SK-N-SH (cell line): ENCODE measurements around the gene PSTPIP1. TPM values are rescaled to one million over a fixed set of nuclear protein-coding genes. Genes with fewer than 3 reads are reported as not detected.

Experiments
- CTCF ChIA-PET: fragments of 300-600, 350-600 bp; formaldehyde crosslinking; extraction: SDS; loops from one replicate; lab custom pipeline; 2021; lab: Yijun Ruan, JAX
- POLR2A ChIA-PET: fragments of 350-600 bp; sonication (Branson Sonifier 250); formaldehyde crosslinking; extraction: SDS; loops from one replicate; lab custom pipeline; 2020; ENCODE audit warnings: antibody characterized with exemption, inconsistent platforms; lab: Yijun Ruan, JAX
- DNase-seq: peaks from one replicate; pipeline ENCODE4 v3.0.0; 2012
- H2AFZ ChIP-seq: fragments of 200-600 bp; sonication (generic); 2 replicates; pipeline ENCODE4 v1.8.1; 2016; ENCODE audit warnings: antibody characterized with exemption, mild to moderate bottlenecking, low read depth
- H3F3A ChIP-seq: fragments of 200-600 bp; sonication (generic); replicated peaks from 2 replicates; pipeline ENCODE3; 2016; ENCODE audit warnings: antibody characterized with exemption, mild to moderate bottlenecking; ENCODE audit not compliant: insufficient read depth
- H3K27ac ChIP-seq, 2 experiments: fragments of 200-500 bp in 1 of 2; fragments of 200-600 bp in 1 of 2; sonication (Bioruptor generic) in 1 of 2; sonication (generic), shearing (Covaris generic) in 1 of 2; 2 replicates each; pipeline versions ENCODE4 v1.5.1 to v1.6.1; 2014 to 2016; ENCODE audit warnings: low read depth in 2 of 2, inconsistent platforms in 1 of 2, low read length in 1 of 2, mild to moderate bottlenecking in 1 of 2, mixed read lengths in 1 of 2
- H3K27me3 ChIP-seq: fragments of 200-600 bp; sonication (generic), shearing (Covaris generic); 2 replicates; pipeline ENCODE4 v1.6.1; 2016; ENCODE audit warnings: mixed run types; ENCODE audit not compliant: insufficient read depth
- H3K36me3 ChIP-seq, 2 experiments: fragments of 200-500 bp in 1 of 2; fragments of 200-600 bp in 1 of 2; sonication (Bioruptor generic) in 1 of 2; sonication (generic) in 1 of 2; replicated peaks in 1 of 2; 2 replicates each; pipeline versions ENCODE3 to v1.5.1; 2014 to 2016; ENCODE audit warnings: low read length in 1 of 2, mild to moderate bottlenecking in 1 of 2; ENCODE audit not compliant: insufficient read depth in 2 of 2, control insufficient read depth in 1 of 2
- H3K4me1 ChIP-seq, 2 experiments: fragments of 200-500 bp in 1 of 2; fragments of 200-600 bp in 1 of 2; sonication (Bioruptor generic) in 1 of 2; sonication (generic), shearing (Covaris generic) in 1 of 2; 2 replicates each; pipeline versions ENCODE4 v1.5.1 to v1.6.1; 2014 to 2016; ENCODE audit warnings: low read depth in 1 of 2, low read length in 1 of 2, mixed run types in 1 of 2; ENCODE audit not compliant: insufficient read depth in 2 of 2, control insufficient read depth in 1 of 2
- H3K4me2 ChIP-seq: fragments of 200-600 bp; sonication (generic), shearing (Covaris generic); 2 replicates; pipeline ENCODE4 v1.6.1; 2017; ENCODE audit warnings: mixed run types
- H3K4me3 ChIP-seq, 2 experiments: fragments of 200-500 bp in 1 of 2; fragments of 200-600 bp in 1 of 2; sonication (Bioruptor generic) in 1 of 2; sonication (generic), shearing (Covaris generic) in 1 of 2; 2 replicates each; pipeline versions ENCODE4 v1.5.1 to v1.8.1; 2014 to 2016; ENCODE audit warnings: low read depth in 2 of 2, inconsistent platforms in 1 of 2, low read length in 1 of 2, mild to moderate bottlenecking in 1 of 2, mixed read lengths in 1 of 2, moderate library complexity in 1 of 2
- H3K79me2 ChIP-seq: fragments of 200-600 bp; sonication (generic); 2 replicates; pipeline ENCODE4 v1.8.1; 2017; ENCODE audit warnings: mild to moderate bottlenecking; ENCODE audit not compliant: insufficient read depth
- H3K9ac ChIP-seq: fragments of 200-600 bp; sonication (generic); 2 replicates; pipeline ENCODE4 v1.6.1; 2017; ENCODE audit warnings: mixed run types
- H3K9me2 ChIP-seq: fragments of 200-600 bp; sonication (generic); 2 replicates; pipeline ENCODE4 v1.6.1; 2017; ENCODE audit warnings: mixed run types
- H3K9me3 ChIP-seq: fragments of 200-600 bp; sonication (generic); 2 replicates; pipeline ENCODE4 v1.6.1; 2017; ENCODE audit warnings: mixed run types, mild to moderate bottlenecking, moderate library complexity
- H4K20me1 ChIP-seq: fragments of 200-600 bp; sonication (generic); 2 replicates; pipeline ENCODE4 v1.6.1; 2017; ENCODE audit warnings: mild to moderate bottlenecking, mixed run types; ENCODE audit not compliant: insufficient read depth
- CTCF ChIP-seq: fragments of 200-600 bp; sonication (generic); IDR thresholded peaks from 2 replicates; pipeline ENCODE4 v1.6.1; 2017; ENCODE audit warnings: antibody characterized with exemption, mild to moderate bottlenecking, moderate library complexity
- FOXJ3 ChIP-seq: sonication (generic); formaldehyde crosslinking; IDR thresholded peaks from 2 replicates; pipeline ENCODE4 v1.5.1; 2020; ENCODE audit warnings: mild to moderate bottlenecking, missing genetic modification reagents
- JUND ChIP-seq: IDR thresholded peaks from 2 replicates; pipeline ENCODE4 v1.4.0; 2012
- MAX ChIP-seq: IDR thresholded peaks from 2 replicates; pipeline ENCODE4 v1.4.0; 2012; ENCODE audit warnings: low read depth
- RAD21 ChIP-seq: IDR thresholded peaks from 2 replicates; pipeline ENCODE4 v1.6.1; 2012; ENCODE audit warnings: mild to moderate bottlenecking, low read length
- REST ChIP-seq: IDR thresholded peaks from 2 replicates; pipeline ENCODE4 v1.6.1; 2012; ENCODE audit warnings: mild to moderate bottlenecking, low read depth, low read length, moderate library complexity
- TEAD4 ChIP-seq: IDR thresholded peaks from 2 replicates; pipeline ENCODE4 v1.4.0; 2012; ENCODE audit warnings: mild to moderate bottlenecking, borderline replicate concordance; ENCODE audit not compliant: insufficient read depth
- WGBS: methylation state at CpG from one replicate; pipeline ENCODE4 v1.1.6; 2017; ENCODE audit warnings: low lambda C conversion rate; 5-methylcytosine and 5-hydroxymethylcytosine counted together
- polyA plus RNA-seq, 3 experiments: library from polyadenylated mRNA; depleted of rRNA; stranded (reverse); fragments of >200 nt; gene quantifications; 2 replicates each; pipeline ENCODE4 v1.2.3, GENCODE V29; 2012

The PSTPIP1 gene
- polyA plus RNA-seq, 1 of the 3 experiments (the other 2 are of a cell fraction) = 0.69 TPM

- TF ChIP-seq REST = no peak
- no peak for TF ChIP-seq JUND
- TF ChIP-seq RAD21 = no peak
These were observed 37.9 kb downstream of the PSTPIP1 start (continued) for GRCh38 chr15:77032647-77033416.

GRCh38 chr15:77033417-77033728 lies 38.4 kb downstream of the PSTPIP1 start:
- Histone ChIP-seq H3K4me2 (no peak overlapping the region), H4K20me1 (no peaks in the 10 kb centered on the region), H2AFZ (no peak overlapping the region), H3K27ac (no peak overlapping the region), H3F3A (peaks cover 8% of the 10 kb centered on the region), H3K9me3 (no peaks in the 10 kb centered on the region), H3K9me2 (no peaks in the 10 kb centered on the region), H3K4me3 (no peak overlapping the region), H3K79me2 (no peaks in the 10 kb centered on the region), H3K36me3 (peaks cover 0 to 3% of the 10 kb centered on the region in 2 experiments), H3K9ac (no peak overlapping the region), H3K27me3 (no peaks in the 10 kb centered on the region)
- CTCF ChIA-PET = interaction anchor here (0.9 to 2.3 kb wide), 4 partner anchors 11 to 510 kb away, joined by 3 to 12 read pairs (median 4); no protein-coding TSS in a partner anchor
- DNase-seq = no peak
- 100% methylated on average over 1 of the region's 4 CpGs for WGBS
- TF ChIP-seq CTCF = no peak
- TF ChIP-seq TEAD4 = no peak
- TF ChIP-seq FOXJ3 (CRISPR knock-in tag) = no peak
- TF ChIP-seq MAX = no peak
- TF ChIP-seq, all 33 proteins: peak for 0
- H3K4me1 ChIP-seq = no peaks in the 10 kb centered on the region; a peak in 1 of 4 replicates
- POLR2A ChIA-PET = no interaction called here
